ENCODE results near the gene WFIKKN1. TPM values are rescaled to one million over a fixed set of nuclear protein-coding genes. Genes with fewer than 3 reads are reported as not detected.

The WFIKKN1 gene
- total RNA-seq, 1 experiment from 2014 or later, result 0.47 TPM

DNA sequence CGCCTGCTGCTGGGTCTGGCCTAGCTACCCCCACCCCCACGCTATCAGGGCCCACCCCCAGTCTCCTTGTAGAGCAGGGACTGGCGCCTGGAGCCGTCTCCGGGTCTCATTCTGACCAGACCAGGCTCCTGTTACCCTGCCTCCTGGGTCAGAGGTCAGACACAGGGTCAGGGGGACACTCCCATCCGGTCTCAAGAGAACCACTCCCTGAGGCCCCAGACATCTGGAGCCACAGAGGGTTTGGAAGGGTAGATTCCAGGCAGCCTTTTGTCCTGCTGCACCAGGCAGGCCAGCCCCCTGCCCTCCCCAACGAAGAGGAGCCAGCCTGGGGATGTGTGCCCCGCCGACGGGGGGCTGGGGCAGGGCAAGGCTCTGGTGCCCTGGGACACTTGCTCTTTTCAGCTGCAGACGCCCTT, 944 bp upstream of the WFIKKN1 start:
- ATAC-seq (no peak), DNase-seq (ENCODE audit: low read depth, low spot score) (no peak)
- ChIA-PET POLR2A (no interaction called here), CTCF (no interaction called here), RAD21 (ENCODE audit: low non-redundant PET in 1 of 2, low total read pairs in 2 of 2, uncharacterized antibody in 2 of 2, unreplicated experiment in 2 of 2) (no interaction called here)
- TF ChIP-seq CEBPB (IDR thresholded peaks at IDR 0.05; ENCODE audit: low read depth), result no peak
- TF ChIP-seq, protein P1, sequence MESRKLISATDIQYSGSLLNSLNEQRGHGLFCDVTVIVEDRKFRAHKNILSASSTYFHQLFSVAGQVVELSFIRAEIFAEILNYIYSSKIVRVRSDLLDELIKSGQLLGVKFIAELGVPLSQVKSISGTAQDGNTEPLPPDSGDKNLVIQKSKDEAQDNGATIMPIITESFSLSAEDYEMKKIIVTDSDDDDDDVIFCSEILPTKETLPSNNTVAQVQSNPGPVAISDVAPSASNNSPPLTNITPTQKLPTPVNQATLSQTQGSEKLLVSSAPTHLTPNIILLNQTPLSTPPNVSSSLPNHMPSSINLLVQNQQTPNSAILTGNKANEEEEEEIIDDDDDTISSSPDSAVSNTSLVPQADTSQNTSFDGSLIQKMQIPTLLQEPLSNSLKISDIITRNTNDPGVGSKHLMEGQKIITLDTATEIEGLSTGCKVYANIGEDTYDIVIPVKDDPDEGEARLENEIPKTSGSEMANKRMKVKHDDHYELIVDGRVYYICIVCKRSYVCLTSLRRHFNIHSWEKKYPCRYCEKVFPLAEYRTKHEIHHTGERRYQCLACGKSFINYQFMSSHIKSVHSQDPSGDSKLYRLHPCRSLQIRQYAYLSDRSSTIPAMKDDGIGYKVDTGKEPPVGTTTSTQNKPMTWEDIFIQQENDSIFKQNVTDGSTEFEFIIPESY (IDR thresholded peaks at IDR 0.05; ENCODE audit: extremely low read depth, insufficient replicate concordance, low read length), result no peak
- no peak for TF ChIP-seq YY1 (IDR thresholded peaks at IDR 0.05; ENCODE audit: extremely low read depth, insufficient replicate concordance, low read depth, low read length)
- TF ChIP-seq, protein P2, sequence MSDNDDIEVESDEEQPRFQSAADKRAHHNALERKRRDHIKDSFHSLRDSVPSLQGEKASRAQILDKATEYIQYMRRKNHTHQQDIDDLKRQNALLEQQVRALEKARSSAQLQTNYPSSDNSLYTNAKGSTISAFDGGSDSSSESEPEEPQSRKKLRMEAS (IDR thresholded peaks at IDR 0.05), result no peak
- TF ChIP-seq ELF1 (IDR thresholded peaks at IDR 0.05; ENCODE audit: borderline replicate concordance, low read depth), result no peak
- Histone ChIP-seq H3K9ac (ENCODE audit: low read length) (no peak overlapping the region), H3K27me3 (ENCODE audit: insufficient read depth, low read length) (no peaks in the 10 kb centered on the region), H3K27ac (ENCODE audit: low read depth, low read length) (no peak overlapping the region), H3K79me2 (ENCODE audit: insufficient read depth, low read length) (peaks cover 5% of the 10 kb centered on the region; the same call in 1 of the 2 replicates), H3K4me3 (replicated peaks in 1 of 2; ENCODE audit: low read depth in 1 of 2, low read length in 2 of 2) (no peak overlapping the region), H3K9me2 (ENCODE audit: insufficient read depth) (no peaks in the 10 kb centered on the region), H2AFZ (ENCODE audit: low read depth, low read length, poor library complexity, severe bottlenecking) (no peak overlapping the region), H3K4me1 (ENCODE audit: control insufficient read depth in 1 of 2, insufficient read depth in 2 of 2, low read length in 2 of 2) (peaks cover 29 to 44% of the 10 kb centered on the region in 2 experiments), H4K20me1 (ENCODE audit: insufficient read depth) (no peaks in the 10 kb centered on the region), H3K9me3 (ENCODE audit: control insufficient read depth in 1 of 2, insufficient read depth in 1 of 2, low read depth in 1 of 2, low read length in 2 of 2) (no peaks in the 10 kb centered on the region), H3K4me2 (ENCODE audit: low read length) (no peak overlapping the region), H3K36me3 (ENCODE audit: control insufficient read depth in 1 of 2, insufficient read depth in 2 of 2, low read length in 2 of 2) (no peaks in the 10 kb centered on the region)
- intact Hi-C loops (cut with micrococcal nuclease), result loop anchor here (5.0 kb wide), 1 partner anchor 38 kb away; the partner anchor contains the start of gene RAB40C
- no TSS peak for BruUV-seq (replicated peaks)

DNA sequence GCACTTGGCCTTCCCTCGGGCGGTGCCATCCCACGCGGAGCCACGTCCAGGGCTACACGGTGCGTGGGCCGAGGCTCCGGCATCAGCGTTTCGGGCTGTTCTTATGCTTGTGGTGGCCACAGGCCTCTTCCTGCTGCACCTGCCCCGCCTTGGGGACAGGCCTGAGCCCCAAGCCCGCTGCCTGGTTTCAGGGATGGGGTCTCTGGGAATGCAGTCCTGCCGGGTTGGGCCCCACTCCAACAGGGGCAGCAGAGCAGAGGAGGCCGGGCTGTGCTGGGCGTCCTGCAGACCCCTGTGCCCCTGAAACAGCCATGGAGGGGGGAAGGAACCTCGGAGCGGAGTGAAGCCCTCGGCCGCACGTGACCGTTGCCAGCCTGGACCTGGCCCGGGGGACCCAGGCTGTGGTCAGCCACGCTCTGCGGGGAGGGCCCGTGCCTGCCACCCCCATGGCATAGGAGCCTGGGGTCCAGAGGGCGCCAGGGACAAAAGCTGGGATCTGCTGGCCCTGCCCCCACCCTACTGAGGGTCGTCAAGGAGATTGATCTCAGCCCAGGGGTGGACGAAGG, 453 bp upstream of the WFIKKN1 start:
- Histone ChIP-seq H2AFZ (ENCODE audit: low read depth, low read length, poor library complexity, severe bottlenecking) (no peak overlapping the region), H3K36me3 (ENCODE audit: control insufficient read depth in 1 of 2, insufficient read depth in 2 of 2, low read length in 2 of 2) (no peaks in the 10 kb centered on the region), H4K20me1 (ENCODE audit: insufficient read depth) (no peaks in the 10 kb centered on the region), H3K9me2 (ENCODE audit: insufficient read depth) (no peaks in the 10 kb centered on the region), H3K4me1 (ENCODE audit: control insufficient read depth in 1 of 2, insufficient read depth in 2 of 2, low read length in 2 of 2) (peaks cover 29 to 43% of the 10 kb centered on the region in 2 experiments), H3K9me3 (ENCODE audit: control insufficient read depth in 1 of 2, insufficient read depth in 1 of 2, low read depth in 1 of 2, low read length in 2 of 2) (no peaks in the 10 kb centered on the region), H3K27me3 (ENCODE audit: insufficient read depth, low read length) (no peaks in the 10 kb centered on the region), H3K4me2 (ENCODE audit: low read length) (no peak overlapping the region), H3K79me2 (ENCODE audit: insufficient read depth, low read length) (peaks cover 10% of the 10 kb centered on the region; the same call in 1 of the 2 replicates), H3K27ac (ENCODE audit: low read depth, low read length) (no peak overlapping the region), H3K4me3 (replicated peaks in 1 of 2; ENCODE audit: low read depth in 1 of 2, low read length in 2 of 2) (no peak overlapping the region), H3K9ac (ENCODE audit: low read length) (no peak overlapping the region)
- DNase-seq (ENCODE audit: low read depth, low spot score), result no peak
- BruUV-seq (replicated peaks), result no TSS peak
- ATAC-seq, result no peak
- ChIA-PET POLR2A (no interaction called here), RAD21 (ENCODE audit: low non-redundant PET in 1 of 2, low total read pairs in 2 of 2, uncharacterized antibody in 2 of 2, unreplicated experiment in 2 of 2) (no interaction called here), CTCF (no interaction called here)
- intact Hi-C loops (cut with micrococcal nuclease), result no loop called here
- no peak for TF ChIP-seq ZNF274 (IDR thresholded peaks at IDR 0.05; ENCODE audit: low read depth, low read length)
- TF ChIP-seq JUND (IDR thresholded peaks at IDR 0.05), result no peak
- no peak for TF ChIP-seq ZFX (IDR thresholded peaks at IDR 0.05)
- TF ChIP-seq EZH2 (IDR thresholded peaks at IDR 0.05), result no peak
- TF ChIP-seq YY1 (IDR thresholded peaks at IDR 0.05; ENCODE audit: extremely low read depth, insufficient replicate concordance, low read depth, low read length), result no peak
- no peak for TF ChIP-seq RAD21 (IDR thresholded peaks at IDR 0.05; ENCODE audit: low read depth)
- TF ChIP-seq SIN3A (IDR thresholded peaks at IDR 0.05; ENCODE audit: low read depth), result no peak
- no peak for TF ChIP-seq SP1 (IDR thresholded peaks at IDR 0.05; ENCODE audit: low read depth)
- no peak for TF ChIP-seq POLR2A (IDR thresholded peaks at IDR 0.05; ENCODE audit: borderline replicate concordance, extremely low read depth, insufficient read depth, insufficient read length)
- no peak for TF ChIP-seq POLR2AphosphoS5 (IDR thresholded peaks at IDR 0.05; ENCODE audit: low read depth, low read length)
- TF ChIP-seq, protein P3, sequence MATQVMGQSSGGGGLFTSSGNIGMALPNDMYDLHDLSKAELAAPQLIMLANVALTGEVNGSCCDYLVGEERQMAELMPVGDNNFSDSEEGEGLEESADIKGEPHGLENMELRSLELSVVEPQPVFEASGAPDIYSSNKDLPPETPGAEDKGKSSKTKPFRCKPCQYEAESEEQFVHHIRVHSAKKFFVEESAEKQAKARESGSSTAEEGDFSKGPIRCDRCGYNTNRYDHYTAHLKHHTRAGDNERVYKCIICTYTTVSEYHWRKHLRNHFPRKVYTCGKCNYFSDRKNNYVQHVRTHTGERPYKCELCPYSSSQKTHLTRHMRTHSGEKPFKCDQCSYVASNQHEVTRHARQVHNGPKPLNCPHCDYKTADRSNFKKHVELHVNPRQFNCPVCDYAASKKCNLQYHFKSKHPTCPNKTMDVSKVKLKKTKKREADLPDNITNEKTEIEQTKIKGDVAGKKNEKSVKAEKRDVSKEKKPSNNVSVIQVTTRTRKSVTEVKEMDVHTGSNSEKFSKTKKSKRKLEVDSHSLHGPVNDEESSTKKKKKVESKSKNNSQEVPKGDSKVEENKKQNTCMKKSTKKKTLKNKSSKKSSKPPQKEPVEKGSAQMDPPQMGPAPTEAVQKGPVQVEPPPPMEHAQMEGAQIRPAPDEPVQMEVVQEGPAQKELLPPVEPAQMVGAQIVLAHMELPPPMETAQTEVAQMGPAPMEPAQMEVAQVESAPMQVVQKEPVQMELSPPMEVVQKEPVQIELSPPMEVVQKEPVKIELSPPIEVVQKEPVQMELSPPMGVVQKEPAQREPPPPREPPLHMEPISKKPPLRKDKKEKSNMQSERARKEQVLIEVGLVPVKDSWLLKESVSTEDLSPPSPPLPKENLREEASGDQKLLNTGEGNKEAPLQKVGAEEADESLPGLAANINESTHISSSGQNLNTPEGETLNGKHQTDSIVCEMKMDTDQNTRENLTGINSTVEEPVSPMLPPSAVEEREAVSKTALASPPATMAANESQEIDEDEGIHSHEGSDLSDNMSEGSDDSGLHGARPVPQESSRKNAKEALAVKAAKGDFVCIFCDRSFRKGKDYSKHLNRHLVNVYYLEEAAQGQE (IDR thresholded peaks at IDR 0.05; ENCODE audit: low read depth), result no peak
- TF ChIP-seq TCF7L2 (IDR thresholded peaks at IDR 0.05; ENCODE audit: borderline replicate concordance, extremely low read depth, insufficient read depth, insufficient read length), result no peak
